Natural killer cell (primary cell): Measurements from ENCODE around the gene CX3CR1. TPM values are rescaled to one million over a fixed set of nuclear protein-coding genes. Genes with fewer than 3 reads are reported as not detected.
A peak's percentile ranks its signal among the peaks of the same experiment; 100 is the strongest.

Source experiments
- ATAC-seq, 3 donors: fragments of 150-1000 bp in 2 of 3; fragments of 200-7000 bp in 1 of 3; cut with Tn5 transposase; 1 replicate in 1 of 3; 2 replicates in 2 of 3; pipeline ENCODE4 v1.10.0; 2021; ENCODE audit warnings: mild to moderate bottlenecking in 2 of 3, moderate library complexity in 2 of 3
- DNase-seq, 2 donors: peaks; one replicate each; pipeline versions ENCODE4 v3.0.0 to v3.0.0-alpha.2; 2013 to 2021; ENCODE audit warnings: mixed read lengths in 1 of 2
- H3K27ac ChIP-seq: one replicate; pipeline ENCODE4 v1.5.1; 2013; ENCODE audit warnings: mild to moderate bottlenecking, low read length
- H3K27me3 ChIP-seq: one replicate; pipeline ENCODE4 v1.6.1; 2013; ENCODE audit warnings: low read length; ENCODE audit not compliant: control insufficient read depth, insufficient read depth
- H3K36me3 ChIP-seq: one replicate; pipeline ENCODE4 v1.6.1; 2013; ENCODE audit warnings: low read length; ENCODE audit not compliant: control insufficient read depth, insufficient read depth
- H3K4me1 ChIP-seq: one replicate; pipeline ENCODE4 v1.6.1; 2013; ENCODE audit warnings: low read length; ENCODE audit not compliant: control insufficient read depth, insufficient read depth
- H3K4me3 ChIP-seq: one replicate; pipeline ENCODE4 v1.5.1; 2013; ENCODE audit warnings: low read length
- H3K9me3 ChIP-seq: one replicate; pipeline ENCODE4 v1.6.1; 2013; ENCODE audit warnings: low read length; ENCODE audit not compliant: control insufficient read depth, insufficient read depth
- H3K27ac Mint-ChIP-seq, 2 donors: one replicate each; pipeline ENCODE4 v1.8.0; 2022; ENCODE audit warnings: mild to moderate bottlenecking in 2 of 2, mixed read lengths in 2 of 2, moderate library complexity in 1 of 2
- H3K27me3 Mint-ChIP-seq, 2 donors: one replicate each; pipeline ENCODE4 v1.8.0; 2022; ENCODE audit warnings: low read depth in 2 of 2, mixed read lengths in 2 of 2
- H3K36me3 Mint-ChIP-seq: one replicate; pipeline ENCODE4 v1.8.0; 2022; ENCODE audit warnings: mixed read lengths
- H3K4me1 Mint-ChIP-seq, 2 donors: one replicate each; pipeline ENCODE4 v1.8.0; 2022; ENCODE audit warnings: mixed read lengths in 2 of 2
- H3K4me3 Mint-ChIP-seq: one replicate; pipeline ENCODE4 v1.8.0; 2022; ENCODE audit warnings: mild to moderate bottlenecking, moderate library complexity, mixed read lengths
- H3K9me3 Mint-ChIP-seq, 2 donors: one replicate each; pipeline ENCODE4 v1.8.0; 2022; ENCODE audit warnings: mixed read lengths in 2 of 2
- CTCF ChIP-seq: fragments of 200-600 bp; IDR thresholded peaks from one replicate; pipeline ENCODE4 v1.8.0; 2022; ENCODE audit warnings: antibody characterized with exemption
- WGBS: methylation state at CpG from one replicate; pipeline ENCODE4 v1.1.7; 2013; ENCODE audit warnings: missing lambda C conversion rate; ENCODE audit not compliant: insufficient coverage; 5-methylcytosine and 5-hydroxymethylcytosine counted together
- intact Hi-C: fragments of 100-400 bp; cut with micrococcal nuclease; formaldehyde crosslinking; loops from one replicate; pipeline ENCODE4 v1.14.2; 2022
- total RNA-seq, 4 donors: library from RNA; stranded (reverse); fragments of 120-200 nt in 1 of 4; gene quantifications; one replicate each; pipeline versions ENCODE4 v1.2.3 to v1.2.4, GENCODE V29; 2013 to 2022

CX3CR1 gene
- total RNA-seq, 3 donors from 2014 or later (not counting 1 experiment from before 2014, with no cell fraction given), result 203 to 459 (median 405) TPM

- peak overlapping the region; percentile 62 for H3K27ac ChIP-seq
- Mint-ChIP-seq H3K4me1 (peaks cover 77 to 81% of the 10 kb centered on the region in 2 donors), H3K27me3 (no peaks in the 10 kb centered on the region), H3K36me3 (peaks cover 33% of the 10 kb centered on the region), H3K27ac (peak overlapping the region; percentile 91 to 92), H3K9me3 (no peaks in the 10 kb centered on the region), H3K4me3 (peak overlapping the region; percentile 98)
- 54% methylated on average over 5 of the region's 5 CpGs for WGBS
- H3K27me3 ChIP-seq, result no peaks in the 10 kb centered on the region
- ATAC-seq (peak; percentile 16 to 26 (median 19)), DNase-seq (no peak)
- H3K4me1 ChIP-seq, result peaks cover 69% of the 10 kb centered on the region
- peak overlapping the region; percentile 68 for H3K4me3 ChIP-seq
- H3K36me3 ChIP-seq, result peaks cover 14% of the 10 kb centered on the region
- intact Hi-C loops, result loop anchor here (1.0 to 2.0 kb wide), 2 partner anchors 8 to 14 kb away; no protein-coding TSS in a partner anchor
- no peak for TF ChIP-seq CTCF
- no peaks in the 10 kb centered on the region for H3K9me3 ChIP-seq
Measured at GRCh38 chr3:39280571-39280970, 735 bp upstream of the CX3CR1 start.

GRCh38 chr3:39278616-39278935 is 1.3 kb downstream of the CX3CR1 start:
- intact Hi-C loops, result loop anchor here (2.0 kb wide), 1 partner anchor 56 kb away; no protein-coding TSS in a partner anchor
- Histone ChIP-seq H3K36me3 (peaks cover 20% of the 10 kb centered on the region), H3K4me3 (peak overlapping the region; percentile 68), H3K9me3 (no peaks in the 10 kb centered on the region), H3K4me1 (peaks cover 64% of the 10 kb centered on the region), H3K27ac (peak overlapping the region; percentile 69), H3K27me3 (no peaks in the 10 kb centered on the region)
- no peak for TF ChIP-seq CTCF
- Mint-ChIP-seq H3K36me3 (peaks cover 40% of the 10 kb centered on the region), H3K4me3 (peak overlapping the region; percentile 98), H3K4me1 (peaks cover 83 to 85% of the 10 kb centered on the region in 2 donors), H3K27ac (peak overlapping the region; percentile 91 to 92), H3K9me3 (no peaks in the 10 kb centered on the region), H3K27me3 (no peaks in the 10 kb centered on the region)
- no peak for DNase-seq
- no peak for ATAC-seq
- 50% methylated on average over 1 of the region's 1 CpG for WGBS

GRCh38 chr3:39277893-39278615 is 1.8 kb downstream of the CX3CR1 start:
- peaks cover 84 to 87% of the 10 kb centered on the region in 2 donors for H3K4me1 Mint-ChIP-seq

More at GRCh38 chr3:39277893-39278615, 1.8 kb downstream of the CX3CR1 start:
- ATAC-seq, result no peak
- intact Hi-C loops, result loop anchor here (2.0 kb wide), 1 partner anchor 55 kb away; no protein-coding TSS in a partner anchor
- H3K27ac Mint-ChIP-seq, result peak overlapping the region; percentile 91 to 92
- 42% methylated on average over 5 of the region's 5 CpGs for WGBS
- H3K27me3 Mint-ChIP-seq, result no peaks in the 10 kb centered on the region
- Histone ChIP-seq H3K4me3 (peak overlapping the region; percentile 68), H3K9me3 (no peaks in the 10 kb centered on the region), H3K4me1 (peaks cover 69% of the 10 kb centered on the region), H3K27ac (peak overlapping the region; percentile 69), H3K27me3 (no peaks in the 10 kb centered on the region), H3K36me3 (peaks cover 24% of the 10 kb centered on the region)
- H3K4me3 Mint-ChIP-seq, result peak overlapping the region; percentile 98
- TF ChIP-seq CTCF, result no peak
- peaks cover 40% of the 10 kb centered on the region for H3K36me3 Mint-ChIP-seq
- no peak for DNase-seq
- H3K9me3 Mint-ChIP-seq, result no peaks in the 10 kb centered on the region
